ENCODE measurements around the gene HNMT. TPM values are rescaled to one million over a fixed set of nuclear protein-coding genes. Genes with fewer than 3 reads are reported as not detected.
"Not testable (repeated sequence)": the region's sequence is repeated elsewhere in the genome, so short reads cannot be mapped to it uniquely, and the experiment has no call there.

The HNMT gene
- total RNA-seq, 2 experiments from 2014 or later, result not detected

DNA sequence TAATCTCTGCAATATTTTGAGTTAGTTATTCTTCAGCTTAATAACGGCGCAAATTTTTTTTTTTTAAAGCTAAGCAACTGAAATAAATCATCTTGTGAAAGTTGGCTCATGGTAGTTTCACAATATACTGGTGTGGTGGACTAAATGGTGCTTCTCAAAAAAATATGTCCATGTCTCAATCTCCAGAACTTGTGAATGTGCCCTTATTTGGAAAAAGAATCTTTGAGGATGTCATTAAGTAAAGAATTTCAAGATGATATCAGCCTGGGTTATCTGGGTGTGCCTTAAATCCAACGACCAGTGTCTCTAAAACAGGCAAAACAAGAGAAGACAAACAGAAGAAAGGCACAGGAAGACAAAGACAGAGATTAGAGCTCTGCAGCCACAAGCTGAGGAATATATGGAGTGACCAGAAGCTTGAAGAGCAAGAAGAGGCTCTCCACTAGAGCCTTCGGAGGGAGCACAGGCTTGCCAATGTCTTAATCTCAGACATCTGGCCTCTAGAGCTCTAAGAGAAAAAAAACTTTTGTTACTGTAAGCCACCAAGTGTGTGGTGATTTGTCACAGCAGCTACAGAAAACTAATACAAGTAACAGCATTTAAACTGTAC lies 71.4 kb downstream of the HNMT start:
- Mint-ChIP-seq H3K36me3 (ENCODE audit: low read depth) (no peaks in the 10 kb centered on the region), H3K9me3 (no peaks in the 10 kb centered on the region), H3K27me3 (no peaks in the 10 kb centered on the region), H3K4me1 (no peaks in the 10 kb centered on the region), H3K27ac (no peak overlapping the region), H3K4me3 (no peak overlapping the region)
- DNase-seq, result no peak
- ChIA-PET CTCF (interaction anchor here (0.7 kb wide), 1 partner anchor 20 kb away, joined by 3 read pairs; no protein-coding TSS in a partner anchor), POLR2A (no interaction called here)

- H3K9me3 Mint-ChIP-seq, result no peaks in the 10 kb centered on the region
- H3K36me3 Mint-ChIP-seq (ENCODE audit: low read depth), result no peaks in the 10 kb centered on the region
- H3K4me3 Mint-ChIP-seq, result no peak overlapping the region
- H3K27me3 Mint-ChIP-seq, result no peaks in the 10 kb centered on the region
- H3K27ac Mint-ChIP-seq, result no peak overlapping the region
- CTCF ChIA-PET, result no interaction called here
- no peak for DNase-seq
- no peaks in the 10 kb centered on the region for H3K4me1 Mint-ChIP-seq
- POLR2A ChIA-PET, result no interaction called here
Measured at GRCh38 chr2:138036522-138036921, 72.2 kb downstream of the HNMT start.

DNA sequence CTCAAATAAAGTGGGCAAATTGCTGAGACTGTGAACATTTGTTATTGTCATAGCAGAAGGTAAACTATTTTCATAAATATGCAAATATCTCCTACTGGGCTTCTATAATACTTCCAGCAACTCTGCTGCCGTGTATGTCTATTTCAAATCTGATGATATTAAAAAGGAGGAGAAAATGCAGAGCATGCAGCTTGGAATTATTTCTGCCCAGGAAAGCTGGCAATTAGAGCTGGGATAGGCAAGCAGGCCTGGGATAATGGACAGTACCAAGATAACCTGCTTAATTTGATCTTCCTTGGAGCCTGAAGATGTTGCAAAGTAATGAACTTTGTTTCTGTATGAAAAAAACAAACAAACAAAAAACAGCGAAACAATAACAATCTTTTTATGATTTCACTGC lies 72.8 kb downstream of the HNMT start:
- ChIA-PET CTCF (no interaction called here), POLR2A (no interaction called here)
- no peak for DNase-seq
- Mint-ChIP-seq H3K9me3 (no peaks in the 10 kb centered on the region), H3K4me1 (no peaks in the 10 kb centered on the region), H3K27ac (no peak overlapping the region), H3K27me3 (no peaks in the 10 kb centered on the region), H3K36me3 (ENCODE audit: low read depth) (no peaks in the 10 kb centered on the region), H3K4me3 (no peak overlapping the region)

- no peaks in the 10 kb centered on the region for H3K4me1 Mint-ChIP-seq
- ChIA-PET CTCF (no interaction called here), POLR2A (no interaction called here)
- H3K27me3 Mint-ChIP-seq, result no peaks in the 10 kb centered on the region
- no peak overlapping the region for H3K4me3 Mint-ChIP-seq
- H3K36me3 Mint-ChIP-seq (ENCODE audit: low read depth), result no peaks in the 10 kb centered on the region
- no peak overlapping the region for H3K27ac Mint-ChIP-seq
- DNase-seq, result no peak
- peaks cover 8% of the 10 kb centered on the region for H3K9me3 Mint-ChIP-seq
Measured at GRCh38 chr2:138040616-138041015, 76.3 kb downstream of the HNMT start.

DNA sequence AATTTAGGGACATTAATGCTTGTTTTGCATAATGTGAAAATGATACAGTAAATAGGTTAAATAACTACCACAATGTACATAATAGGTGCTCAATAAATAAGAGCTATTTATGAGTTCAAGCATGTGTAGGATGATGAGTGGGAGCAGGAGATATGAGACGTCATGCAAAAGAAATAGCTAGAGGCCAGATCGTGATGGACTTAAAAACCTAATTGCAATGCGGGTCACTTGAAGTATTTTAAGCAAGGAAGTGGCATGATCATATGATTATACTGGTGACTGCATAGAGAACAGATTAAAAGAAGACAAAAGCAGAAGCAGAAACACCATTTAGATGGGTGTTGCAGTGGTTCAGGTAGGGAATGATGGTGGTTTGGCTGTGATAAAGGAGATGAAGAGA lies 78.0 kb downstream of the HNMT start:
- Mint-ChIP-seq H3K4me3 (no peak overlapping the region), H3K36me3 (ENCODE audit: low read depth) (no peaks in the 10 kb centered on the region), H3K27ac (no peak overlapping the region), H3K27me3 (no peaks in the 10 kb centered on the region), H3K9me3 (peaks cover 8% of the 10 kb centered on the region), H3K4me1 (no peaks in the 10 kb centered on the region)
- no peak for DNase-seq
- CTCF ChIA-PET, result no interaction called here
- POLR2A ChIA-PET, result no interaction called here

DNA sequence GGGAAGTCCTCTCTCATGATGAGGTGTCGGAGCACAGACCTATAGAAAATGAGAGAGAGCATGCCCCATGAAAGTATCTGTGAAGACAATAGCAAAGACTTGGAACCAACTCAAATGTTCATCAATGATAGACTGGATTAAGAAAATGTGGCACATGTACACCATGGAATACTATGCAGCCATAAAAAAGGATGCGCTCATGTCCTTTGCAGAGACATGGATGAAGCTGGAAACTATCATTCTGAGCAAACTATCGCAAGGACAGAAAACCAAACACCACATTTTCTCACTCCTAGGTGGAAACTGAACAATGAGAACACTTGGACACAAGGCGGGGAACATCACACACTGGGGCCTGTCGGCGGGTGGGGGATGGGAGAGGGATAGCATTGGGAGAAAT lies 79.3 kb downstream of the HNMT start:
- POLR2A ChIA-PET; H3K27me3 Mint-ChIP-seq; CTCF ChIA-PET; H3K4me3 Mint-ChIP-seq; H3K4me1 Mint-ChIP-seq; H3K9me3 Mint-ChIP-seq; H3K36me3 Mint-ChIP-seq (ENCODE audit: low read depth); DNase-seq; H3K27ac Mint-ChIP-seq: not testable (repeated sequence)

DNA sequence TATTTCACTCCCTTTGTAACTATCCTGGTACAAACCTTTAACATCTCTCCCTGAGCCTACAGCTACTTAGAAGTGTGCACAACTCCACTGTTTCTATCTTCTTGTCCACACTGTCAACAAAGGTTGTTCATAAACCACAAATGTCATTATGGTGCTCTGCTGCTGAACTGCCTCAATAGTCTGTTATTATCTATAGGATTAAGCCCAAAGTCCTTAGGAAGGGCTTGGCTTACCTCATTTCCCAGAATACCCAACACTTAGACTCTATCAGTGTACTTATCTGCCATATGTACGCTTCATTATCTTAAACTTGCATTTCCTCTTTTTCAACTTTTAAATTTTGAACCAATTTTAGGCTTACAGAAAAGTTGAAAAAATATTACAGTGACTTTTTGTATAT lies 94.2 kb downstream of the HNMT start:
- no peaks in the 10 kb centered on the region for H3K9me3 Mint-ChIP-seq
- no peaks in the 10 kb centered on the region for H3K4me1 Mint-ChIP-seq
- ChIA-PET CTCF (no interaction called here), POLR2A (no interaction called here)
- no peaks in the 10 kb centered on the region for H3K36me3 Mint-ChIP-seq (ENCODE audit: low read depth)
- no peak overlapping the region for H3K4me3 Mint-ChIP-seq
- no peaks in the 10 kb centered on the region for H3K27me3 Mint-ChIP-seq
- H3K27ac Mint-ChIP-seq, result no peak overlapping the region
- no peak for DNase-seq

GRCh38 chr2:138059487-138060300 lies 95.4 kb downstream of the HNMT start:
- Mint-ChIP-seq H3K9me3 (no peaks in the 10 kb centered on the region), H3K27me3 (no peaks in the 10 kb centered on the region), H3K36me3 (ENCODE audit: low read depth) (no peaks in the 10 kb centered on the region), H3K4me3 (no peak overlapping the region), H3K27ac (no peak overlapping the region), H3K4me1 (no peaks in the 10 kb centered on the region)
- no peak for DNase-seq
- ChIA-PET POLR2A (no interaction called here), CTCF (no interaction called here)

DNA sequence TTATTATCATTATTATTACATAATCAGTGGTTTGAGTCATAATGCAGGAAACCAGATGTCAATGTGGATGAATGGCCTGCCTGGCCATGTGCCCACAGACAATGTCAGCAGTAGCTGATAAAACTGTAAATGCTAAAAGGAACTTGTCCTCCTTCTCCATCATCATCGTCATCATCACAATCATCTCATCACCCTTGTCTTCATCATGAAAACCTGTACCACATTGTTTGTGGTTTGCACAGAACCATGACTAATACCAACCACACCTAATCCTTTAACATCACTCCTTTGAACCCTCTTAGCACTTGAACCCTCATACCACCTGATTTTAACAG lies 96.0 kb downstream of the HNMT start:
- H3K36me3 Mint-ChIP-seq (ENCODE audit: low read depth), result no peaks in the 10 kb centered on the region
- POLR2A ChIA-PET, result no interaction called here
- H3K27ac Mint-ChIP-seq, result no peak overlapping the region
- H3K9me3 Mint-ChIP-seq, result no peaks in the 10 kb centered on the region
- no peak for DNase-seq
- H3K4me1 Mint-ChIP-seq, result no peaks in the 10 kb centered on the region
- H3K27me3 Mint-ChIP-seq, result no peaks in the 10 kb centered on the region
- CTCF ChIA-PET, result no interaction called here
- H3K4me3 Mint-ChIP-seq, result no peak overlapping the region

DNA sequence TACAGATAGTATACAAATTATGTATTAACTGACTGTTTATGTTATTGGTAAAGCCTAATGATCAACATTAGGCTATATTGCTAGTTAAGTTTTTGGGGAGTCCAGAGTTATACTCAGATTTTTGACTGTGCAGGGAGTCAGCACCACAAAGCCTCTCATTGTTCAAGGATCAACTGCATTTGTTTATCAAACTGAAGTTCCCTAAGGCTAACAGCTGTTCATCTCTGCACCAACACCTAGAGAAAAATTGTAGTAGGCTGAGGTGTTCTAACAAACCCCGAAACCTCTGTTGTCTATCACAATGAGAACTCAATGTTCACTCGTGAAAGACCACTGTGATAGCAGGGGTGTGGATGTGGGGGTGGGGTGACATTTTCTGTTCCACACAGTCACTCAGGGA lies 97.7 kb downstream of the HNMT start:
- no peak overlapping the region for H3K4me3 Mint-ChIP-seq
- H3K36me3 Mint-ChIP-seq (ENCODE audit: low read depth), result no peaks in the 10 kb centered on the region
- POLR2A ChIA-PET, result no interaction called here

DNA sequence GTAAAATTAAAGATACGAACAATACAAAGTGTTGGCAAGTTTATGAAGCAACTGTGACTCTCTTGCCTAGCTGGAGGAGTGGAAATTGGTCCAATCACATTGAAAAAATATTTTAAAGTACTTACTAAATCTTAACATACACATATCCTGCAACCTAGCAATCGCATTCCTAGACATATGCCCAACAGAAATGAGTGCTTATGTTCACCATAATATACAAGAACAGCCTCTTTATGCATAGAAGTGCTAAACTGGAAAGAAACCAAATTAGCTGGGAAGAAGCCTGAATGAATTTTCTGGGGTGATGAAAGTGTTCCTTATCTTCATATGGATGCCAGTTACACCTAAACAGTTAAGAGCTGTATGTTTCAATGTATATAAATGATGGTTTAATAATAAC lies 98.9 kb downstream of the HNMT start:
- H3K36me3 Mint-ChIP-seq (ENCODE audit: low read depth), result no peaks in the 10 kb centered on the region
- DNase-seq, result no peak
- ChIA-PET CTCF (no interaction called here), POLR2A (no interaction called here)
- no peaks in the 10 kb centered on the region for H3K27me3 Mint-ChIP-seq
- no peaks in the 10 kb centered on the region for H3K4me1 Mint-ChIP-seq
- H3K4me3 Mint-ChIP-seq, result no peak overlapping the region
- H3K9me3 Mint-ChIP-seq, result no peaks in the 10 kb centered on the region
- H3K27ac Mint-ChIP-seq, result no peak overlapping the region

More for the DNA sequence above, 97.7 kb downstream of the HNMT start:
- DNase-seq, result no peak
- CTCF ChIA-PET, result no interaction called here
- Mint-ChIP-seq H3K9me3 (no peaks in the 10 kb centered on the region), H3K27ac (no peak overlapping the region), H3K27me3 (no peaks in the 10 kb centered on the region), H3K4me1 (no peaks in the 10 kb centered on the region)
